Suprapubic skin (tissue), 3 donors: ENCODE results near the gene FES.

ENCODE experiments used
- POLR2A ChIP-seq, 2 donors: fragments of 450-650 bp; IDR thresholded peaks; one replicate each; pipeline ENCODE4 v1.6.1; 2017; ENCODE audit warnings: antibody characterized with exemption in 2 of 2, mild to moderate bottlenecking in 2 of 2, moderate library complexity in 2 of 2
- TF ChIP-seq, protein P1 (sequence below), 2 donors: fragments of 200-600 bp in 1 of 2; fragments of 450-650 bp in 1 of 2; sonication (generic) in 1 of 2; IDR thresholded peaks; one replicate each; pipeline ENCODE4 v1.5.1; 2016 to 2019; ENCODE audit warnings: antibody characterized with exemption in 2 of 2, mild to moderate bottlenecking in 1 of 2, moderate library complexity in 1 of 2

DNA sequence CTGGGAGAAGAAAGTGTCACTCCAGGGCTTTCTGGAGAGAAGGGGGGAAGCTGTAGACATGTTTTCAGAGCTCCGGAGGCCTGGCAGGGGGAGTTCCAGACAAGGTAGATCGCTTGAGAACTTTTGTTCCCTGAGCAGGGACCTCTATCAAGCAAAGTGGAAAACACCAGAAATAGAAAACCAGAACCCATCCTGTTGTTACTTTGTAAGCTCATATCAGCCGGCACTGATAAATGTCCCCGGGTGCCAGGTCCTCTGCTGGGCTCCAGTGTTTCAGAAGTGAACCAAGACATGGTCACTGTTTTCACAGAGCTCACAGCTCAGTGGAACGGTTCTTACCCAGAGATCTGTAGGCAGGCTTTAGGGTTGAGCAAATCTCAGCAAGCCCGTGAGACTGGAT is 34.5 kb downstream of the FES start:
- TF ChIP-seq, protein P1, sequence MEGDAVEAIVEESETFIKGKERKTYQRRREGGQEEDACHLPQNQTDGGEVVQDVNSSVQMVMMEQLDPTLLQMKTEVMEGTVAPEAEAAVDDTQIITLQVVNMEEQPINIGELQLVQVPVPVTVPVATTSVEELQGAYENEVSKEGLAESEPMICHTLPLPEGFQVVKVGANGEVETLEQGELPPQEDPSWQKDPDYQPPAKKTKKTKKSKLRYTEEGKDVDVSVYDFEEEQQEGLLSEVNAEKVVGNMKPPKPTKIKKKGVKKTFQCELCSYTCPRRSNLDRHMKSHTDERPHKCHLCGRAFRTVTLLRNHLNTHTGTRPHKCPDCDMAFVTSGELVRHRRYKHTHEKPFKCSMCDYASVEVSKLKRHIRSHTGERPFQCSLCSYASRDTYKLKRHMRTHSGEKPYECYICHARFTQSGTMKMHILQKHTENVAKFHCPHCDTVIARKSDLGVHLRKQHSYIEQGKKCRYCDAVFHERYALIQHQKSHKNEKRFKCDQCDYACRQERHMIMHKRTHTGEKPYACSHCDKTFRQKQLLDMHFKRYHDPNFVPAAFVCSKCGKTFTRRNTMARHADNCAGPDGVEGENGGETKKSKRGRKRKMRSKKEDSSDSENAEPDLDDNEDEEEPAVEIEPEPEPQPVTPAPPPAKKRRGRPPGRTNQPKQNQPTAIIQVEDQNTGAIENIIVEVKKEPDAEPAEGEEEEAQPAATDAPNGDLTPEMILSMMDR (IDR thresholded peaks at IDR 0.05), result no peak
- TF ChIP-seq POLR2A (IDR thresholded peaks at IDR 0.05), result no peak
